GM19238 (cell line): ENCODE data around the gene FADD.

Experiments
- DNase-seq: peaks from one replicate; pipeline ENCODE4 v3.0.0; 2011; ENCODE audit warnings: low spot score; ENCODE audit not compliant: insufficient read length

FADD gene

GRCh38 chr11:70230840-70231710 is 28.0 kb downstream of the FADD start:
- no peak for DNase-seq

- DNase-seq, result no peak
These were observed 29.9 kb downstream of the FADD start for GRCh38 chr11:70233034-70233433.

- DNase-seq, result no peak
These were observed 30.4 kb downstream of the FADD start for GRCh38 chr11:70233511-70233934.

- no peak for DNase-seq
These were observed 30.9 kb downstream of the FADD start for GRCh38 chr11:70233962-70234361.

GRCh38 chr11:70240337-70240736 is 37.2 kb downstream of the FADD start:
- DNase-seq, result no peak

- DNase-seq, result no peak
These were observed 38.6 kb downstream of the FADD start for GRCh38 chr11:70241709-70242108.

GRCh38 chr11:70242885-70243284 is 39.8 kb downstream of the FADD start:
- DNase-seq, result no peak

- no peak for DNase-seq
These were observed 41.0 kb downstream of the FADD start for GRCh38 chr11:70243912-70244652.

- no peak for DNase-seq
These were observed 41.6 kb downstream of the FADD start for GRCh38 chr11:70244698-70245097.

- DNase-seq, result no peak
These were observed 43.1 kb downstream of the FADD start for GRCh38 chr11:70246196-70246595.

GRCh38 chr11:70247042-70247709 is 44.1 kb downstream of the FADD start:
- DNase-seq, result no peak

GRCh38 chr11:70247710-70248072 is 44.6 kb downstream of the FADD start:
- no peak for DNase-seq

GRCh38 chr11:70250876-70251658 is 48.0 kb downstream of the FADD start:
- DNase-seq, result no peak

- no peak for DNase-seq
These were observed 48.7 kb downstream of the FADD start for GRCh38 chr11:70251659-70252321.

GRCh38 chr11:70252844-70253243 is 49.7 kb downstream of the FADD start:
- DNase-seq, result no peak

GRCh38 chr11:70255477-70256116 is 52.5 kb downstream of the FADD start:
- no peak for DNase-seq
